ENCODE measurements around the gene KCNJ18. TPM values are rescaled to one million over a fixed set of nuclear protein-coding genes. Genes with fewer than 3 reads are reported as not detected.
"Not testable (repeated sequence)": the region's sequence is repeated elsewhere in the genome, so short reads cannot be mapped to it uniquely, and the experiment has no call there.

Gene KCNJ18
- total RNA-seq, 1 donor from 2014 or later = not detected

GRCh38 chr17:21706546-21706945, 14.2 kb downstream of the KCNJ18 start:
- intact Hi-C loops (cut with micrococcal nuclease); H3K27ac Mint-ChIP-seq; H3K4me3 Mint-ChIP-seq (ENCODE audit: low read depth): not testable (repeated sequence)

GRCh38 chr17:21707131-21707530, 14.8 kb downstream of the KCNJ18 start:
- DNase-seq (ENCODE audit: low spot score); H3K27ac Mint-ChIP-seq; H3K4me1 Mint-ChIP-seq (ENCODE audit: low read depth); H3K4me3 Mint-ChIP-seq (ENCODE audit: low read depth); H3K27me3 Mint-ChIP-seq (ENCODE audit: low read depth); H3K36me3 Mint-ChIP-seq (ENCODE audit: low read depth); intact Hi-C loops (cut with micrococcal nuclease); H3K9me3 Mint-ChIP-seq: not testable (repeated sequence)

More at GRCh38 chr17:21706546-21706945, 14.2 kb downstream of the KCNJ18 start:
- DNase-seq (ENCODE audit: low spot score); H3K27me3 Mint-ChIP-seq (ENCODE audit: low read depth); H3K4me1 Mint-ChIP-seq (ENCODE audit: low read depth); H3K36me3 Mint-ChIP-seq (ENCODE audit: low read depth); H3K9me3 Mint-ChIP-seq: not testable (repeated sequence)

- H3K4me1 Mint-ChIP-seq (ENCODE audit: low read depth); H3K27me3 Mint-ChIP-seq (ENCODE audit: low read depth); H3K36me3 Mint-ChIP-seq (ENCODE audit: low read depth); H3K27ac Mint-ChIP-seq; H3K9me3 Mint-ChIP-seq; H3K4me3 Mint-ChIP-seq (ENCODE audit: low read depth); DNase-seq (ENCODE audit: low spot score); intact Hi-C loops (cut with micrococcal nuclease): not testable (repeated sequence)
Observed at GRCh38 chr17:21707711-21708611, 15.6 kb downstream of the KCNJ18 start.

- H3K4me1 Mint-ChIP-seq (ENCODE audit: low read depth); H3K4me3 Mint-ChIP-seq (ENCODE audit: low read depth); DNase-seq (ENCODE audit: low spot score); intact Hi-C loops (cut with micrococcal nuclease); H3K27ac Mint-ChIP-seq; H3K27me3 Mint-ChIP-seq (ENCODE audit: low read depth); H3K9me3 Mint-ChIP-seq; H3K36me3 Mint-ChIP-seq (ENCODE audit: low read depth): not testable (repeated sequence)
Observed at GRCh38 chr17:21708612-21709535, 16.6 kb downstream of the KCNJ18 start.

GRCh38 chr17:21709994-21710393, 17.7 kb downstream of the KCNJ18 start:
- H3K27ac Mint-ChIP-seq; H3K27me3 Mint-ChIP-seq (ENCODE audit: low read depth); H3K4me3 Mint-ChIP-seq (ENCODE audit: low read depth); H3K9me3 Mint-ChIP-seq; H3K36me3 Mint-ChIP-seq (ENCODE audit: low read depth); H3K4me1 Mint-ChIP-seq (ENCODE audit: low read depth); DNase-seq (ENCODE audit: low spot score); intact Hi-C loops (cut with micrococcal nuclease): not testable (repeated sequence)

- DNase-seq (ENCODE audit: low spot score); H3K9me3 Mint-ChIP-seq; H3K36me3 Mint-ChIP-seq (ENCODE audit: low read depth); intact Hi-C loops (cut with micrococcal nuclease); H3K4me3 Mint-ChIP-seq (ENCODE audit: low read depth); H3K27ac Mint-ChIP-seq; H3K27me3 Mint-ChIP-seq (ENCODE audit: low read depth); H3K4me1 Mint-ChIP-seq (ENCODE audit: low read depth): not testable (repeated sequence)
Observed at GRCh38 chr17:21710486-21710885, 18.2 kb downstream of the KCNJ18 start.

GRCh38 chr17:21711182-21711581, 18.9 kb downstream of the KCNJ18 start:
- H3K4me1 Mint-ChIP-seq (ENCODE audit: low read depth) = no peaks in the 10 kb centered on the region
- peaks cover 8% of the 10 kb centered on the region for H3K9me3 Mint-ChIP-seq
- no peak overlapping the region for H3K4me3 Mint-ChIP-seq (ENCODE audit: low read depth)
- intact Hi-C loops (cut with micrococcal nuclease) = no loop called here
- DNase-seq (ENCODE audit: low spot score) = no peak
- no peaks in the 10 kb centered on the region for H3K27me3 Mint-ChIP-seq (ENCODE audit: low read depth)
- no peak overlapping the region for H3K27ac Mint-ChIP-seq
- no peaks in the 10 kb centered on the region for H3K36me3 Mint-ChIP-seq (ENCODE audit: low read depth)

GRCh38 chr17:21713020-21713419, 20.7 kb downstream of the KCNJ18 start:
- H3K9me3 Mint-ChIP-seq; H3K36me3 Mint-ChIP-seq (ENCODE audit: low read depth); DNase-seq (ENCODE audit: low spot score); intact Hi-C loops (cut with micrococcal nuclease); H3K4me3 Mint-ChIP-seq (ENCODE audit: low read depth); H3K27ac Mint-ChIP-seq; H3K4me1 Mint-ChIP-seq (ENCODE audit: low read depth); H3K27me3 Mint-ChIP-seq (ENCODE audit: low read depth): not testable (repeated sequence)

- H3K4me3 Mint-ChIP-seq (ENCODE audit: low read depth); H3K27ac Mint-ChIP-seq; intact Hi-C loops (cut with micrococcal nuclease); DNase-seq (ENCODE audit: low spot score); H3K9me3 Mint-ChIP-seq; H3K27me3 Mint-ChIP-seq (ENCODE audit: low read depth); H3K36me3 Mint-ChIP-seq (ENCODE audit: low read depth); H3K4me1 Mint-ChIP-seq (ENCODE audit: low read depth): not testable (repeated sequence)
Observed at GRCh38 chr17:21713631-21714030, 21.3 kb downstream of the KCNJ18 start.

- H3K4me3 Mint-ChIP-seq (ENCODE audit: low read depth); DNase-seq (ENCODE audit: low spot score); H3K36me3 Mint-ChIP-seq (ENCODE audit: low read depth); H3K9me3 Mint-ChIP-seq; H3K27me3 Mint-ChIP-seq (ENCODE audit: low read depth); H3K4me1 Mint-ChIP-seq (ENCODE audit: low read depth); intact Hi-C loops (cut with micrococcal nuclease); H3K27ac Mint-ChIP-seq: not testable (repeated sequence)
Observed at GRCh38 chr17:21714676-21715075, 22.4 kb downstream of the KCNJ18 start.

GRCh38 chr17:21715877-21716276, 23.6 kb downstream of the KCNJ18 start:
- intact Hi-C loops (cut with micrococcal nuclease); H3K27ac Mint-ChIP-seq; H3K4me3 Mint-ChIP-seq (ENCODE audit: low read depth); H3K36me3 Mint-ChIP-seq (ENCODE audit: low read depth); H3K9me3 Mint-ChIP-seq; H3K27me3 Mint-ChIP-seq (ENCODE audit: low read depth); H3K4me1 Mint-ChIP-seq (ENCODE audit: low read depth); DNase-seq (ENCODE audit: low spot score): not testable (repeated sequence)

GRCh38 chr17:21718971-21719370, 26.6 kb downstream of the KCNJ18 start:
- H3K27me3 Mint-ChIP-seq (ENCODE audit: low read depth); H3K27ac Mint-ChIP-seq; intact Hi-C loops (cut with micrococcal nuclease); H3K4me3 Mint-ChIP-seq (ENCODE audit: low read depth); H3K4me1 Mint-ChIP-seq (ENCODE audit: low read depth); H3K9me3 Mint-ChIP-seq; DNase-seq (ENCODE audit: low spot score); H3K36me3 Mint-ChIP-seq (ENCODE audit: low read depth): not testable (repeated sequence)
